Upper lobe of left lung (tissue), 4 donors: Measurements from ENCODE around the gene GNB1L.

Experiments used
- CTCF ChIP-seq, 6 experiments: fragments of 450-650 bp in 4 of 6; fragments of 200-600 bp in 2 of 6; sonication (generic) in 2 of 6; IDR thresholded peaks; one replicate each; pipeline ENCODE4 v1.5.1; 2016 to 2019; ENCODE audit warnings: antibody characterized with exemption in 6 of 6
- EP300 ChIP-seq, 4 donors: sonication (generic); formaldehyde crosslinking; IDR thresholded peaks; one replicate each; pipeline ENCODE4 v1.5.1; 2017; ENCODE audit warnings: antibody characterized with exemption in 4 of 4, control low read depth in 2 of 4
- POLR2A ChIP-seq, 4 donors: fragments of 450-650 bp; IDR thresholded peaks; one replicate each; pipeline ENCODE4 v1.5.1; 2016 to 2017; ENCODE audit warnings: antibody characterized with exemption in 4 of 4, mild to moderate bottlenecking in 2 of 4
- POLR2AphosphoS5 ChIP-seq, 2 donors: sonication (generic); formaldehyde crosslinking; IDR thresholded peaks; one replicate each; pipeline ENCODE4 v1.5.1; 2017; ENCODE audit warnings: antibody characterized with exemption in 2 of 2

GRCh38 chr22:19775496-19776325, 79.0 kb downstream of the GNB1L start:
- TF ChIP-seq EP300 (IDR thresholded peaks at IDR 0.05) = no peak
- TF ChIP-seq CTCF (IDR thresholded peaks at IDR 0.05) = no peak
- no peak for TF ChIP-seq POLR2A (IDR thresholded peaks at IDR 0.05)
- TF ChIP-seq POLR2AphosphoS5 (IDR thresholded peaks at IDR 0.05) = no peak
